ENCODE data around the gene PSMD6. TPM values are rescaled to one million over a fixed set of nuclear protein-coding genes. Genes with fewer than 3 reads are reported as not detected.

PSMD6 gene
- total RNA-seq, 1 donor from 2014 or later: 77.8 TPM

- ATAC-seq (ENCODE audit: poor library complexity) (no peak), DNase-seq (no peak)
- intact Hi-C loops (cut with DNase I): no loop called here
Measured at GRCh38 chr3:63968612-63969350, 54.5 kb downstream of the PSMD6 start.

- ATAC-seq (ENCODE audit: poor library complexity): peak; percentile 37
- peak; percentile 51 for DNase-seq
- intact Hi-C loops (cut with DNase I): no loop called here
Measured at GRCh38 chr3:63967675-63968611, 55.4 kb downstream of the PSMD6 start.

GRCh38 chr3:63966871-63967270 is 56.4 kb downstream of the PSMD6 start:
- intact Hi-C loops (cut with DNase I): no loop called here

GRCh38 chr3:63966007-63966406 is 57.3 kb downstream of the PSMD6 start:
- DNase-seq (no peak), ATAC-seq (ENCODE audit: poor library complexity) (no peak)
- intact Hi-C loops (cut with DNase I): no loop called here

More at GRCh38 chr3:63966871-63967270, 56.4 kb downstream of the PSMD6 start:
- ATAC-seq (ENCODE audit: poor library complexity): no peak
- DNase-seq: no peak

- peak; percentile 49 for ATAC-seq (ENCODE audit: poor library complexity)
- intact Hi-C loops (cut with DNase I): no loop called here
- no peak for DNase-seq
Measured at GRCh38 chr3:63964681-63965485, 58.4 kb downstream of the PSMD6 start.

DNA sequence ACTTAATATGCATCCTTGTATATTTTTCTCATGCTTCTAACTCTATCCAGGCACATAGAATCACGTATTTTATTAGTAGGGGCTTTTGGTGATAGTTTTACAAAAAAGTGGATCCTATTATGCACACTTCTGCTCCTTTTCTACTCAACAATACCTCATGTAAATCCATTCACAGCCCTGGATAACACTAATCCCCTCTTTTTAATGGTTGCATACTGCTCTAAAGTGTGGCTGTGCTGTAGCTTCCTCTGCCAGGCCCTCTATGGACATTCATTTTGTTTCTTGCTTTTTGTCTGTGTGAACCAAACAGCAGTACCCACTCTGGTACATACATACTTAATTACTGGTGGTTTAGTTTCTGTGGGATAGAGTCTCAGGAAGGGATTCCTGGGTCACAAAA is 59.8 kb downstream of the PSMD6 start:
- DNase-seq (no peak), ATAC-seq (ENCODE audit: poor library complexity) (no peak)
- intact Hi-C loops (cut with DNase I): no loop called here

DNA sequence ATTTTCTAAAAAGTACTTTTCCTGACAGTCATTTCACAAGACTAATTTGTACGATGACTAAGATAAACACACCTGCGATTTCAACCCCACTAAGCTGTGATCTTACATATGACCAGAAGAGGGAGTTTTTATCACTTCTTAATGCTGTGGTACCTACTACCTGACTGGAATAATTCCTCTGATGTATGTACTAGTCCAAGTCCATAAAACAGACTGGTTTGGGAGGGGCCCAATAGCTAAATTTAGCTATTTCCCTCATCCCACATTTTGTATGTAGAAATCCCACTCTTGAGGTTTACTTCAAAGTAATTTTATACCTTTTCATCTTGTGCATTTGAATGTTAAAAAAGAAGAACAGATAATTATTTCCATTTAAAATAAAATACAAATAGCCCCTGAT is 61.4 kb downstream of the PSMD6 start:
- DNase-seq: no peak
- intact Hi-C loops (cut with DNase I): no loop called here
- ATAC-seq (ENCODE audit: poor library complexity): peak; percentile 50

Other genes starting within 250 kb of the PSMD6 start
- not detected for gene C3orf49, start 204.2 kb downstream of the PSMD6 start, total RNA-seq
- gene THOC7, start 159.7 kb downstream of the PSMD6 start, total RNA-seq: 84.9 TPM
- gene ATXN7, start 159.6 kb downstream of the PSMD6 start, total RNA-seq: 13.5 TPM
- gene SCAANT1, start 111.1 kb downstream of the PSMD6 start, total RNA-seq: not detected
- 5.9 TPM for gene PRICKLE2, start 202.0 kb upstream of the PSMD6 start, total RNA-seq

All from Right ventricle myocardium superior (tissue), 1 donor.